SU-DHL-6 (cell line): ENCODE measurements around the gene TAB2.

Experiments
- H2AFZ ChIP-seq: fragments of 200-600 bp; sonication (generic); 2 replicates; pipeline ENCODE4 v1.6.1; 2014; ENCODE audit warnings: low read depth, mild to moderate bottlenecking, moderate library complexity, mixed read lengths, antibody characterized with exemption, low read length; ENCODE audit not compliant: severe bottlenecking
- H3F3A ChIP-seq: fragments of 200-600 bp; shearing (Covaris generic); 2 replicates; pipeline ENCODE4 v1.6.0; 2016; ENCODE audit warnings: antibody characterized with exemption, mild to moderate bottlenecking; ENCODE audit not compliant: insufficient read depth
- H3K27ac ChIP-seq: fragments of 200-600 bp; sonication (generic); 2 replicates; pipeline ENCODE4 v1.5.1; 2016; ENCODE audit warnings: low read depth, mild to moderate bottlenecking, low read length, moderate library complexity, mixed read lengths
- H3K27me3 ChIP-seq: fragments of 200-600 bp; sonication (generic), shearing (Covaris generic); 2 replicates; pipeline ENCODE4 v1.6.0; 2014; ENCODE audit warnings: mild to moderate bottlenecking, low read length
- H3K36me3 ChIP-seq: fragments of 200-600 bp; sonication (generic); 2 replicates; pipeline ENCODE4 v1.6.1; 2014; ENCODE audit warnings: mild to moderate bottlenecking, low read length, mixed read lengths
- H3K4me2 ChIP-seq: fragments of 300-600, 200-600 bp; shearing (Covaris generic), sonication (generic); 2 replicates; pipeline ENCODE4 v1.6.0; 2014; ENCODE audit warnings: low read length, low read depth, mild to moderate bottlenecking; ENCODE audit not compliant: poor library complexity, severe bottlenecking
- H3K4me3 ChIP-seq: fragments of 200-600 bp; sonication (generic); 2 replicates; pipeline ENCODE4 v1.5.1; 2014; ENCODE audit warnings: antibody characterized with exemption, low read length, mild to moderate bottlenecking, mixed read lengths; ENCODE audit not compliant: insufficient read depth, poor library complexity, severe bottlenecking
- H3K79me2 ChIP-seq: fragments of 200-600 bp; sonication (generic); 2 replicates; pipeline ENCODE4 v1.6.1; 2014; ENCODE audit warnings: mild to moderate bottlenecking, low read length, moderate library complexity; ENCODE audit not compliant: insufficient read depth
- H3K9ac ChIP-seq: fragments of 200-600 bp; sonication (generic); 2 replicates; pipeline ENCODE4 v1.7.0; 2014; ENCODE audit warnings: mild to moderate bottlenecking, low read length
- H3K9me2 ChIP-seq: fragments of 200-600 bp; sonication (generic); replicated peaks from 2 replicates; pipeline ENCODE4 v1.6.1; 2014; ENCODE audit warnings: low read length; ENCODE audit not compliant: insufficient read depth
- H3K9me3 ChIP-seq: fragments of 200-600 bp; sonication (generic); 2 replicates; pipeline ENCODE4 v1.6.1; 2014; ENCODE audit warnings: low read length, mixed read lengths; ENCODE audit not compliant: insufficient read depth
- H4K20me1 ChIP-seq: fragments of 200-600 bp; sonication (generic); 2 replicates; pipeline ENCODE4 v1.6.1; 2014; ENCODE audit warnings: low read depth, mild to moderate bottlenecking, antibody characterized with exemption, low read length, moderate library complexity, mixed read lengths
- EZH2phosphoT487 ChIP-seq: fragments of 200-600 bp; sonication (generic), shearing (Covaris generic); conservative IDR thresholded peaks from 2 replicates; pipeline ENCODE4 v1.6.1; 2018; ENCODE audit warnings: mild to moderate bottlenecking, antibody characterized with exemption, low read length, moderate library complexity, mixed read lengths
- TF ChIP-seq, protein P1 (sequence below): fragments of 200-600 bp; sonication (generic); IDR thresholded peaks from one replicate; pipeline ENCODE4 v1.5.1; 2017; ENCODE audit warnings: antibody characterized with exemption, mild to moderate bottlenecking, low read length, moderate library complexity; ENCODE audit not compliant: insufficient read depth, poor library complexity, severe bottlenecking

The TAB2 gene

GRCh38 chr6:149449831-149450678 is 132.5 kb downstream of the TAB2 start:
- no peak overlapping the region for H3K9ac ChIP-seq
- no peaks in the 10 kb centered on the region for H3K36me3 ChIP-seq
- no peaks in the 10 kb centered on the region for H3K9me2 ChIP-seq
- H3K27ac ChIP-seq, result no peak overlapping the region
- no peaks in the 10 kb centered on the region for H3K9me3 ChIP-seq
- H3K27me3 ChIP-seq, result no peaks in the 10 kb centered on the region
- no peak overlapping the region for H3K4me3 ChIP-seq
- no peaks in the 10 kb centered on the region for H3K79me2 ChIP-seq
- 0 out of 2 replicates have a peak, but pooled peaks cover 4% of the 10 kb centered on the region for H3F3A ChIP-seq
- H4K20me1 ChIP-seq, result no peaks in the 10 kb centered on the region
- H2AFZ ChIP-seq, result no peak overlapping the region
- H3K4me2 ChIP-seq, result no peak overlapping the region
- no peak for TF ChIP-seq EZH2phosphoT487
- TF ChIP-seq, protein P1, sequence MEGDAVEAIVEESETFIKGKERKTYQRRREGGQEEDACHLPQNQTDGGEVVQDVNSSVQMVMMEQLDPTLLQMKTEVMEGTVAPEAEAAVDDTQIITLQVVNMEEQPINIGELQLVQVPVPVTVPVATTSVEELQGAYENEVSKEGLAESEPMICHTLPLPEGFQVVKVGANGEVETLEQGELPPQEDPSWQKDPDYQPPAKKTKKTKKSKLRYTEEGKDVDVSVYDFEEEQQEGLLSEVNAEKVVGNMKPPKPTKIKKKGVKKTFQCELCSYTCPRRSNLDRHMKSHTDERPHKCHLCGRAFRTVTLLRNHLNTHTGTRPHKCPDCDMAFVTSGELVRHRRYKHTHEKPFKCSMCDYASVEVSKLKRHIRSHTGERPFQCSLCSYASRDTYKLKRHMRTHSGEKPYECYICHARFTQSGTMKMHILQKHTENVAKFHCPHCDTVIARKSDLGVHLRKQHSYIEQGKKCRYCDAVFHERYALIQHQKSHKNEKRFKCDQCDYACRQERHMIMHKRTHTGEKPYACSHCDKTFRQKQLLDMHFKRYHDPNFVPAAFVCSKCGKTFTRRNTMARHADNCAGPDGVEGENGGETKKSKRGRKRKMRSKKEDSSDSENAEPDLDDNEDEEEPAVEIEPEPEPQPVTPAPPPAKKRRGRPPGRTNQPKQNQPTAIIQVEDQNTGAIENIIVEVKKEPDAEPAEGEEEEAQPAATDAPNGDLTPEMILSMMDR, result no peak

DNA sequence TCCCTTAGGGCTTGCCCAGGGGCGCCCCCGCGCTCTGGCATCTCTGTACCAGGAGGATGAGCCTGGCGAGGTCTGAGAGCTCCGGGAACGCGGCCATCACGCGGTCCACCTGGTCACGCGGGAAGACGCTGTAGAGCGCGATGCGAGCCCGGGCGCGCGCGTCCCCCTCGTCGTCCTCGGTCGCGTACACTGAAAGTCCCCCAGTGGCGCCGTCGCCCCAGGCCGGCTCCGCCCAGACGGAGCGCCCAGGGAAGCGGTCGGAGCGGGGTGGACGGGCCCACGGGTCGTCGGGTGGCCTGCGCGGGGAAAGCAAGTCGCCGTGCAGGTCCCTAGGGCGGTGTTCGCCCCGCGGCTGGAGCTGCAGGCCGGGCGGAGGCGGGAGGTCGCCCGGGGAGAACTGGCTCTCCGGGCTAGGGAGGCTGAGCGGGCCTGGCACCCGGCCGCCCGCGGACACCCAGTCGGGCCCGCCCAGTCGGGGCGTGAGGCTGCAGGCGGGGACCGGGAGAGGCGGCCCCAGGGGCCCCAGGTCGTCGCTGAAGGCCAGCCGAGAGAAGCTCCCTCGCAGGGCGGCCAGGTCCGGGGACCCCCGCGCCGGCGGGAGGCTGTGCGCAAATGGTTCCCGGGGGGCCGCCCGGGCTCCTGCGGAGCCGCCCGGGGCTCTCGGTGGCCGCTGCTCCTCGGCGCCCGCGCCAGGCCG is 133.3 kb downstream of the TAB2 start:
- Histone ChIP-seq H3K4me3 (no peak overlapping the region), H3K4me2 (no peak overlapping the region), H3K27me3 (no peaks in the 10 kb centered on the region), H3K36me3 (no peaks in the 10 kb centered on the region), H3F3A (0 out of 2 replicates have a peak, but pooled peaks cover 4% of the 10 kb centered on the region), H4K20me1 (no peaks in the 10 kb centered on the region), H3K9me3 (no peaks in the 10 kb centered on the region), H3K27ac (no peak overlapping the region), H2AFZ (no peak overlapping the region), H3K9ac (no peak overlapping the region), H3K9me2 (no peaks in the 10 kb centered on the region), H3K79me2 (no peaks in the 10 kb centered on the region)
- TF ChIP-seq, protein P1, result no peak

DNA sequence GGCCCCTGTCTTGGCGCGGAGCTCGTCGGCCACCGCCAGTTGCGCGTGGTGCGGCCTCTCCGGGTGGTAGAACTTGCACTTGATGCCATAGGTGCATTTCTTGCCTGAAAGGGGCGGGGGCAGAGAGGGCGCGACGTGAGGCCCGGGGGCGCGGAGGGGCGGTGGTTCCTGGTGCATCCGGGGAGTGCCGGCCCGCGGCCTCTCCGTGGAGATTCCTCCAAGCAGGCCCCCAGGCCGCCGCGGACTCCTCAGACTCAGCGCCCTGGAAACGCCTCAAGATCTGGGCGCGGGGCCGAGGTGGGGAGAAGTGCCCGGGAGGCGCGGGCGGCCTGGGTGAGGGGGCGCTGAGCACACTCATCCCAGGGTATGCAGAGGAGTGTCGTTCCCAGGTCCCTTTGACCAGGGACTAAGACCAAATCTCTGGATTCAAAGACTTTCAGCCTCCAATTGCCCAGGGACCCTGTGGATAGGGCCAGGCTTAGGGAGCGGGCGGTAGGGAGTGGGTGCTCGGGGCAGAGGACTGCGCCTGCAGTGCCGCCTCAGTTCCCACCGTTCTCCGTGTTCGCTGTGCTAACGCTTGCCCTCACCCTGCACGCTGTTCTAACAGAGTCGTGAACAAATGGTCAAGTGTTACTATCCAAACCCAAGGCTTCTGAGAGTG is 134.0 kb downstream of the TAB2 start:
- 0 out of 2 replicates have a peak, but pooled peaks cover 4% of the 10 kb centered on the region for H3F3A ChIP-seq
- no peaks in the 10 kb centered on the region for H3K27me3 ChIP-seq
- no peak overlapping the region for H3K4me3 ChIP-seq
- no peaks in the 10 kb centered on the region for H3K36me3 ChIP-seq
- no peak overlapping the region for H3K4me2 ChIP-seq
- no peaks in the 10 kb centered on the region for H3K9me3 ChIP-seq
- H2AFZ ChIP-seq, result no peak overlapping the region
- H3K9me2 ChIP-seq, result no peaks in the 10 kb centered on the region
- TF ChIP-seq EZH2phosphoT487, result no peak
- TF ChIP-seq, protein P1, result no peak
- H3K27ac ChIP-seq, result no peak overlapping the region
- H3K79me2 ChIP-seq, result no peaks in the 10 kb centered on the region
- no peak overlapping the region for H3K9ac ChIP-seq
- H4K20me1 ChIP-seq, result no peaks in the 10 kb centered on the region
